ENCODE data around the gene DNAH5. TPM values are rescaled to one million over a fixed set of nuclear protein-coding genes. Genes with fewer than 3 reads are reported as not detected.
A peak's percentile ranks its signal among the peaks of the same experiment; 100 is the strongest.
"Not testable (repeated sequence)": the region's sequence is repeated elsewhere in the genome, so short reads cannot be mapped to it uniquely, and the experiment has no call there.

The DNAH5 gene, protein sequence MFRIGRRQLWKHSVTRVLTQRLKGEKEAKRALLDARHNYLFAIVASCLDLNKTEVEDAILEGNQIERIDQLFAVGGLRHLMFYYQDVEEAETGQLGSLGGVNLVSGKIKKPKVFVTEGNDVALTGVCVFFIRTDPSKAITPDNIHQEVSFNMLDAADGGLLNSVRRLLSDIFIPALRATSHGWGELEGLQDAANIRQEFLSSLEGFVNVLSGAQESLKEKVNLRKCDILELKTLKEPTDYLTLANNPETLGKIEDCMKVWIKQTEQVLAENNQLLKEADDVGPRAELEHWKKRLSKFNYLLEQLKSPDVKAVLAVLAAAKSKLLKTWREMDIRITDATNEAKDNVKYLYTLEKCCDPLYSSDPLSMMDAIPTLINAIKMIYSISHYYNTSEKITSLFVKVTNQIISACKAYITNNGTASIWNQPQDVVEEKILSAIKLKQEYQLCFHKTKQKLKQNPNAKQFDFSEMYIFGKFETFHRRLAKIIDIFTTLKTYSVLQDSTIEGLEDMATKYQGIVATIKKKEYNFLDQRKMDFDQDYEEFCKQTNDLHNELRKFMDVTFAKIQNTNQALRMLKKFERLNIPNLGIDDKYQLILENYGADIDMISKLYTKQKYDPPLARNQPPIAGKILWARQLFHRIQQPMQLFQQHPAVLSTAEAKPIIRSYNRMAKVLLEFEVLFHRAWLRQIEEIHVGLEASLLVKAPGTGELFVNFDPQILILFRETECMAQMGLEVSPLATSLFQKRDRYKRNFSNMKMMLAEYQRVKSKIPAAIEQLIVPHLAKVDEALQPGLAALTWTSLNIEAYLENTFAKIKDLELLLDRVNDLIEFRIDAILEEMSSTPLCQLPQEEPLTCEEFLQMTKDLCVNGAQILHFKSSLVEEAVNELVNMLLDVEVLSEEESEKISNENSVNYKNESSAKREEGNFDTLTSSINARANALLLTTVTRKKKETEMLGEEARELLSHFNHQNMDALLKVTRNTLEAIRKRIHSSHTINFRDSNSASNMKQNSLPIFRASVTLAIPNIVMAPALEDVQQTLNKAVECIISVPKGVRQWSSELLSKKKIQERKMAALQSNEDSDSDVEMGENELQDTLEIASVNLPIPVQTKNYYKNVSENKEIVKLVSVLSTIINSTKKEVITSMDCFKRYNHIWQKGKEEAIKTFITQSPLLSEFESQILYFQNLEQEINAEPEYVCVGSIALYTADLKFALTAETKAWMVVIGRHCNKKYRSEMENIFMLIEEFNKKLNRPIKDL (N-terminal part only)
- 0.17 and 0.33 TPM in 2 replicates for total RNA-seq

DNA sequence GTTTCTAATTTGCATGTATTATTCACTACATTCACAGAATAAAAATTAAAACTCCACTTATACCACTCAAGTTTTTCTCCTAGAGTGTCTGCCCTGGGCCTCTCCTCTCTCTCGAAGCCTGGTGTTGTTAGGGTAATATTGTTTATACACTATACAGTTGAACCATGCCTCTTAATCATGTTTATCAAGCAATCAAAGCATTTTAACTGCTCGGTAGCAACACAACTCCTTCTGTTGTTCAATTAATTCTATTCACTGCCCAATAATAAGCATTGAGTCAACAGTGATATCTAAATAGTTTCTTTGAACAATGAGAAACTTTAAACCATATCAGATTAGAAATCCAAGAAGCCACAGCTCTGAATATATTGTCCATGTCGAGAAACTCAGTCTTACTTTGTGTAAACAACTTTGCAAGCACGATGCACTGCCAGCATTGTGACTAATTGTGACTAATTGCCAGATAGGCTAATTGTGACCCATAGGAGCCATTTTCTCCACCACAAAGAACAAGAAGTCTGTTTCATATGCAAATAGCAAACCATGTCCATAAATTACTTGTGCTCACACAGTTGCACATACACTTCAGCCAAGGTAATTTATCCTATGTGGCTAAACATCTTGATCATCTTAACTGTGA is at the start of gene DNAH5:
Gene DNAH5 (minus strand): TSS at position 129 of the 640 bp plus-strand sequence. CDS start 250 bp downstream, outside the sequence.
- DNase-seq = no peak

DNA sequence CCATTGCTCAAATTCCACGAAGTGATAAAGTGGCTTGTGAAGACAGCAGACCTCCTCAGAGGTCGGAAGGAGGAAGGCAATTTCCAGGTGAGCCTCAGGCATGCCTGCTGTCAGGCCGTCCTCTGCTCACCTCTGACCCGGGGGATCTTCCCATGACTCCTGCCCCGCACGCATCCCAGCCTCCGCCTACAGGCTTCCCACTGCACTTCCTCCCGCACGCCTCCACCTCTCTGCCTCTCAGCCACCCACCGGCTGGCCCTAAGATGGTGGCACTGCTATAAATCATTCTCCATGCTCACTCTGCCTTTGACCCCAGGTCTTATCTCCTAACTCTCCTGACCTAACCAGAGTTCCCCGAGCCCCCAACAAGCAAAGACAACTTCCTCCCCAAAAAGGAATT is 49.4 kb upstream of the DNAH5 start:
- DNase-seq = no peak

DNA sequence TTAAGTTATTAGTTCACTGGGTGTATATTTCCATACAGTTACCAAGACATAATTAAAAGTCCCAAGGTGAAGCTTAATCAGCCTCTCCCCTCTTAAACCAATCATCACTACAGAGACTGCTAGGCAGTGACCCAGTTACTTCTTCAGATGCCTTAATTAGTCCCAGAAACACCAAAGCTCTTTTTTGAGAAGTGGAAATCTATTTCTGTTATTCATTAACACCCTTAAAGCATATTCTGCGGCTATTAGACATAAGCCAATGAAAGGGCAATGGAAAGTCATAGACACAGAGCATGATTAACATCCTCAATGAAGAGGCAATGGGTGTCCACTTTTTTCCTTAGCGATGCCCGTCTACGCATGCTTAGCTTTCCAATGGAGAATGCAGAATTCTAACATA is 48.3 kb upstream of the DNAH5 start:
- no peak for DNase-seq

DNA sequence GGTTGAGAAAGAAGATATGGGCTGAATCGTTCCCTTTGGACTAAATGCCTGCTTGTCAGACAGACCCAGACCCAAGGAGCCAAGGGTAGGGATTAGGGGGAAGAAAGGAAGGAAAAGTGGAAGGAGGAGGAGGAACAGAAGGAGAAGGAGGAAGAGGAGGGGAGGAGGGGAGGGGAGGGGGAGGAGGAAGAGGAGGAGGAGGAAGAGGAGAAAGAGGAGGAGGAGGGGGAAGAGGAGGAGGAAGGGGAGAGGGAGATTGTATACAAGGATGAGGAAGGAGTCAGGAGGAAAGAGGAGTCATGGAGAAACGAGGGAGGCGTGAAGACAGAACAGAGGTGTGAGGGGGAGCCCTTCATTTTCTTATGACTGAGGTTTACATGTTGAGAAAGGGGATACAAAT is 46.9 kb upstream of the DNAH5 start:
- DNase-seq = no peak

DNA sequence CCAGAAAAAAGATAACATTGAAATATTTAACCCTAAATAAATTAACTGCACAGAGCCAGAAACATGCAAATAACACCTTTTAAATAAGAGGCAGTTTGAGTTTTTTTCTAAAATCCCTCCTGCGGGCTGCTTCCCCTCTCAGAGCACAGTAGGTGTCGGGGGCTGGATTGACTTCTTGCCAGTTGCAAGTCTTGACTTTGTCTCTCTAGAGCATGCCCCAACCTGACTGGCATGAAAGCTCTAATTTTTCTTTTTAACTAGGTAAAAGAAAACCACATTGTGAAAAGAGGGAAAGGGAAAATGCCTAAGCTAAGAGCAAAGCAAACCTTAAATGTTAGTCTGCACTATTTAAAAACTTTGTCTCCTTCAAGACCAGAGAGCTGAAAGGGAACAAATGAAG is 46.4 kb upstream of the DNAH5 start:
- DNase-seq = no peak

DNA sequence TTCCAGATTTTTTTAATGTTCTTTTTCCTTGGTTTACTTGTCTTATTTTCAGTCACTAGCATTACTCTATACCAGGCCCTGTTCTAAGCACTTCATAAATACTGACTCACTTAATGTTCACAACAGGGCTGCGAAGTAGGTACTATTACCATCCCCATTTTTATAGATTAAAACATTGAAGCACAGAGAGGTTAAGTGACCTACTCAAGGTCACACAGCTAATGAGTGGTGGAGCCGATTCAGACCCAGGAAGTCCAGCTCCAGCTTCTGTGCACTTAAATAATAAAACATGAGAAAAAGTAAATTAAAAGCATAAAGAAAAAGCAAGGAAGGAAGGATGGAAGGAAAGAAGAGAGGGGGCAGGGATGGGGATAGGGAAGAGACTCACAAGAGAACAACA is 45.3 kb upstream of the DNAH5 start:
- DNase-seq = no peak

DNA sequence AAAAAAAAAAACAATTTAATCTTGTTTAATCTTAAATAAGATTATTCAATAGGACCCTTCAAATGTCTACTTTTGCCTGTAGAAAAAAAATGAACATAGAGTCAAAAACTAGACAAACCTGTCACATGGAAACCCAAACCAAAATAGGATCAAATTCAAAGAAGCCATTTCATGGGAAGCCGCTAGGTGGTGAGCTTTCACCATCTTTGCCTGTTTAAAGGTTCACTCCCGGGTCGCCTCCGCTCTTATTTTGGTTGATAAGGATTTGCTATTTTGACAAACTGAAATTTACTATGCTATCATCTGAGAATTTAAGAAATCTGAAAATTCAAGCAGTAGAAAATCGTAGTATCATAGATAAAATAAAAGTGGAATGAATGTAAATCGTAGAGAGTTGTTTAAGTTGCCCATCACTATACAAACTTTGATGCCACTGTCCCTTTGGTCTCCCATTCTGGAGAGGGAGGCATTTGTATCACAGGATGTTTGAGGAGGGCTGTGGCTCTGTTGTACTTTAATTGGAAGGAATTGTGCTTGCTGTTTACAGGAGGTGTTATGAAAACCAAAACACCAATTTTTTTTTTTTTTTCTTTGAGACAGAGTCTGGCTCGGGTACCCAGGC is 43.5 kb upstream of the DNAH5 start:
- peak; percentile 80 for DNase-seq

DNA sequence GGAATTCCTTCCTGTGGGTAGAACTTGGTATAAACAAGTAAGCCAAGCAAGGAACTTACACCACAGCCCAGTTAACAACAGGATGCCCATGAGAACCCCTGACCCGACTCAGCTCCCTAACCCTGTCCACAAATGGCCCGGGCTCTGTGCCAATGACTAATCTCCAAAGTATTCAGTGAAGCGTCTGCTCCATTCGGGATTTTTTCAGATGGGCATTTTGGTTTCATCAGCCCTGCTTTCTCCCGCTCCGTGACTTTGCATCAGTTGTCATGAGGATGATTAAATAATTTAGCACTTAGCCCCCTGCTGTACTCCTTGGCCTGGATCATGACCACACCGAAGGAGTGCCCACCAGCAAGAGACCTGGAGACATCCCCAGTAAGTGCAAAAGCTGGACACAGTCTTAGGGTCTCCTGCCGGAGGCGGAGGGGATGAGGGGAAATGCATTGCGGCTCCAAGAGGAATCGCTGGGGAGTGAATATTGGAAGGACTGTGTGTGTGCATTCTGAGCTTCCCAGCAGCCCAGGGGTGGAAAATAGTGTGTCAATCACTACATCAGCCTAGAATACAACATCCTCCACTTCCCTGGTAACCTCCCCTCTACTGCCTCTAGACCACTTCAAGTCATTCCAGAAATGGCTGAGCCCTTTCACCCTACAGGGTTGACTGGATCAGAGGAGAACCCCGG is 41.4 kb upstream of the DNAH5 start:
- peak; percentile 94 for DNase-seq

DNA sequence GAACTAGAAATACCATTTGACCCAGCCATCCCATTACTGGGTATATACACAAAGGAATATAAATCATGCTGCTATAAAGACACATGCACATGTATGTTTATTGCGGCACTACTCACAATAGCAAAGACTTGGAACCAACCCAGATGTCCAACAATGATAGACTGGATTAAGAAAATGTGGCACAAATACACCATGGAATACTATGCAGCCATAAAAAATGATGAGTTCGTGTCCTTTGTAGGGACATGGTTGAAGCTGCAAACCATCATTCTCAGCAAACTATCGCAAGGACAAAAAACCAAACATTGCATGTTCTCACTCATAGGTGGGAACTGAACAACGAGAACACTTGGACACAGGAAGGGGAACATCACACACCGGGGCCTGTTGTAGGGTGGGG is 40.4 kb upstream of the DNAH5 start:
- not testable (repeated sequence) for DNase-seq

DNA sequence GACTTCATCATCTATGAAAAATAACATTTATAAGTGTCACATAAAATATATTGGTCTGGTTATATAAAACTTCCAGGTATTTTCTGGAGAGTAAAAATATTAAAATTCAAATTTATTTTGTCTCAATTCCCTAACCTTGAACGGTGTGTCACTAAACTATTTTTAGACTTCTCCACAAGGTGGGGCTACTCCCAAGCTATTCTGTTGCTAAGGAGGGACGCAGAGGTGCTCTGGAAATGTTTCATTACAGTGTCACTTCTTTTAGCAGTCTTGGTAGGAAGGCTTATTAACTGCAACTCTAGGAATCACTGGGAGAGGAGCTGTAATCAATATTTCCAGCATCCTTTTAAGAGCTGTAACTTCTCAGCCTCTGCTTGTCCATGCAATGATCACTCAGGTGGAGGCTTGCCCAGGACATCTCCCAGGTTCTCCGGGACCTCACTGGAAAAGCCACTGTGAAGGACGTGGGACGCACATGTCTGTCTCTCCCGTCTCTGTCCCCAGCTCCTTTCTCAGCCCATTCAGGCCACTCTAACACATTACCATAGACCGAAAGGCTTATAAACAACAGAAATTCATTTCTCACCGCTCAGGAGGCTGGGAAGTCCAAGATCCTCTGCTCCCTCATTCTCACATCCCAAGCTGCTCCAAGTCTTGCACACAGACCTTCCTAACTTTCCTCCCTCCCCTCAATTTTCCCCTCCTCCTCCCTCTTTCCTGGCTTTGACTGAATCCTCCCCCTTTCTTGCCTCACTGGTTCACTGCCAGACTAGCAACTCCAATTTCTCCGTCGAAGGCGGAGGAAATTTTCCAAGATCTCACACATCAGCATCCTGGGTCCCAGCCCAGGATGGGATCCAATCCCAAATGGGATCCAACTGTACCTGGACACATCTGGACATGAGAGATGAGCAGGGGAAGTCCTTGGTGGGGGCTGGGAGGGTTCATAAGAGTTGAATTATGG is 32.7 kb upstream of the DNAH5 start:
- peak; percentile 66 for DNase-seq

DNA sequence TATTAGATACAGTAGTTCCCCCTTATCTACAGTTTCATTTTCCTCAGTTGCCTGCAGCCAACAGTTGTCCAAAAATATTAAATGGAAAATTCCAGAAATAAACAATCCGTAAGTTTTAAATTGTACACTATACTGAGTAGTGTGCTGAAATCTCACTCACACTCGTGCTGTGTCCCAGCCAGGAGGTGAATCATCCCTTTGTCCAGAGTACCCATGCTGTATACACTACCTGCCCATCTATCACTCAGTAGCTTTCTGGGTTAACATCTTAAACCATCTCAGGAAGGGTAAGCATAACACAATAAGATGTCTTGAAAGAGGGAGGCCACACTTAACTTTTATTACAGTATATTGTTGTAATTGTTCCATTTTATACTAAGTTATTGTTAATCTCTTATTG is 31.7 kb upstream of the DNAH5 start:
- no peak for DNase-seq

DNA sequence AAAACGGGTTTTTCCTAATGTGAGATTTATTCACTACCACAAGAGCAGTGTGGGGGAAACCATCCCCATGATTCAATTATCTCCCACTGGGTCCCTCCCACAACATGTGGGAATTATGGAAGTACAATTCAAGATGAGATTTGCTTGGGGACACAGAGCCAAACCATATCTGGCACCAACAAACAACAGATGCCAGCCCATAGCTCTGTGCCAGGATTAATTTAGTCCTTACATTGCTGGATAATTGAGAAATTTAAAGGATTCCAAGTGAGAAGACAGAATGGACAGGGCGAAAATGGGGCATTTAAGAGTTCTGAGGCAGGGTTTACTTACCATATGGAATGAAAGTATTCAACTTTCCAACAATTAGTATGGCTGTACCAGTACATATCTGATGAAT is 30.8 kb upstream of the DNAH5 start:
- DNase-seq = no peak

DNA sequence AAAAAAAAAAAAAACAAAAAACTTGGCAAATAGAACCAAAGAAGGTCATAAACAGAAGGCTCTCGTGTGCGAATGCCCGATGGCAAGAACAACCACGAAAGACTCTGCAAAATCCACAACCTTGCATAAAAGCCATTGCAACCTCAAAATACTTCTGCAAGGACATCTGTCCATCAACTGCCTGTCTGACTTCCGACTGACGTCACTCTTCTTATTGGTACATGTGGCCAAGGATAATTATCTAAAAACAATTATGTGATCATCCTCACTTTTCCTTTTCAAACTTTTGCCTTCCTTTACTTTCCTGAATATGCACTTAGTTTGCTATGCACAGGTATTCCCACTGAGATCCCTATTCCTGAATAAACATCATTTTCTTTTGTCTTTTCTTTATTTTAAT is 29.2 kb upstream of the DNAH5 start:
- no peak for DNase-seq

DNA sequence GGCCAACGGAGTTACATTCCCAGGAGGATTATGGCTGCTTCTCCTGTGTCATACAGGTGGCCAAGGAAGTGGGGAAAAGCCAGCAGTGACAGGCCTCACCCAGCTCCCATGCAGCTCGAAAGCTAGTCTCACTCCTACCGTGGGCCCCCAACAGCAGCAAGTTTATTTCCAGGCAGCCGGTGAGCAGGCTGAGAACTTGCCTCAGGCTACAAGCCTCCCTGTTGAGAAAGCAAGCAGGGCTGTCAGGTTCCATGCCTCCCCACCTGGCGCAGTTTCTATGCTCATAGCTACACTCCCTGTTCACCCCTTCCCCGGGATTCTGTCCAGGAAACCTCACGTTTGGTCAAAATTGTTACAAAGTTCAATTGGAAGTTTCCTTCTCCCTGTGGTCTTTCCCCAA is 27.5 kb upstream of the DNAH5 start:
- no peak for DNase-seq

DNA sequence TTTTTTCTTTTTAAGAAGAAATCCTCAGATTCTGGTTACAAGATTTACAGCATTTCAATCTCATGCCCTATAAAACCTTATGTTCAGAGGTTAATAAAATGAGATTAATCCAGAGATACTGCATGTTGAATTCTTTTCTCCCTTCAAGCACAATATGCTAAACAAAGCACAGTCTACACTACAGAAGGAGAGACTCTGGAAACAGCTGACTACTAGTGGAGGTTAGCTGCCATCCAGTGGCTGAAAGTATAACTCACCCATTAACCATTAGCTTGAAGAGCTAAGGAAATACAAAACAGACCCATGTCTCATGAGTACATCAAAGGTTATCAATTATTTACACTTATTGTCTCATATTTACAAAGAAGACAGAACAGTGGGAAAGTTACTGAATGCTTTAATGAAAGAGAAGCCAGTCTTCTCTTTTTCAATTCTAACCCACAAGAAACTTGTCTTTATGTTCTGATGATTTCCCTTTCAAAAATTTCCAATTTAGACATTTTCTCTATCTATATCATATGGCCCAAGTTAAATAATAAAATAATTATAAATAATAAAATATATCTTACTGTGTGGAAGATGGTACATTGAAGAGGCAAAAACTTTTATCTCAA is 12.7 kb upstream of the DNAH5 start:
- DNase-seq = peak; percentile 76

DNA sequence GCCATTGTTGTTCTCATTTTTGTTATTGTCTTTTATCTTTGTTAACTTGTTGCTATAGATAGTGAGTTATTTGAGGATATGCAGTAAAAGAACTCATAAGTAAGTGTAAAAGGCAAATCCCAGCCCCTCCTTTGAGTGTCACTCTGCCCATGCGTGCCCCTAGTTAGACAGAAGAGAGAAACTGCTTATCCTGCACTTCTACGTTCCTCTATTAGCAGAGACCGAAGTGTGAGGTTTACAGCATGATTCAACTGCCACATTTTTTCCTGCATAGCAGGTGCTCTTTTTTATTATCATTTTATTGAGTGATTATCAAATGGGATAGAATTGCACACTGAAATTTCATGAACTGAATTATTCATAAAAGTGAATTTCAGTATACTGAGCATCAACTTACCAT is 12.0 kb upstream of the DNAH5 start:
- DNase-seq = no peak

DNA sequence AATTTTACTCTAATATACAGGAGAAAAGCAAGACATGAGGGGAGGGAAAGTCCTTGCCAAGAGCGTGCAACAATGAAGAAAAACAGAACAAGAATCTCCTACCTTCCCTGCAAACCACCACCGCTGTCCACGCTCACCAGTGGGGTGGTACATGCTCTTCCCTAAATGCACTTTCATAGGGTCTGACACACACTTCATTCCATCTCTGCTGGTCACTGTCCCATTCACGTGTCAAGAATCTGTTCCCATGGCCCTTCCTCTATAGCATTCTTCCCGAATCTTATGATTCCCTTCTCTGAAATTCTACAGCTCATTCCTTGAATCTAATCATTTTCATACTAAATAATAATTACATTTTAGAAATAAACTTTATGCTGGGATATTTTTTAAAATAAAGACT is 11.4 kb upstream of the DNAH5 start:
- no peak for DNase-seq

DNA sequence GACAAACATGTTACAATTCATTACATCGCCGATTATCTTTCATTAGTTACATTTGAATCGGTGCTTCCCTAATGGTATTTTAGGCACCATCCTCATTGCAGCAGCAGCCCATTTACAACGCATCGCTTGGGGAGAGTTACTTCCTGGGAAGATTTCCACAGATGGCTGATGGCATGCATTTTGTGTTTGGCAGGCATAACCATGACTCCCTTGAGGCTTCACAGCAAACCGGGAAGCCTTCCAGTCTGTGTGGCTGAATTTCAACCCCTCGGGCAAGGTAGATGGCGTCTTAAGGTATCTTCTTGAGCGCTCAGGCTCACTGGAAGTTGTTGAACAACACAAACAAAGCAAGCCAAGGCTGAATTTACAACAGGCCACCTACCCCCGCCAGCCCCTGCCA is 1.6 kb upstream of the DNAH5 start:
- no peak for DNase-seq

DNA sequence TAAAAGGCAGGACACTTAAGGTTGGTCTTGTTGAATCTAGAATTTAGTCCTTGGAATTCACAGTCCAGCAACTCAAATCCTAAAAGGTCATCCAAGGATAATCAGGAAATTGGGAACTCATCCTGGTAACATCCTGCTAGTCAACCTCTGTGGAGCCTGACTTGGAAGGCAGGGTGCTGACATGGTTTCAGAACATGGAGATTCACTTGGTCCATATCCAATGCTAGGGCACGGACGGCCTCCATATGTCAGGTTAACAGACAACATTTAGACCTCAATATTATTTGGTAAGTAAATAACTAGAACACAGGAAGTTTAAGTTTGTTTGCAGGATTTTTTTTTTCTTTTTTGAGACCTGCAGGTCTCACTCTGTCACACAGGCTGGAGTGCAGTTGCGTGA is 783 bp upstream of the DNAH5 start:
- no peak for DNase-seq

DNA sequence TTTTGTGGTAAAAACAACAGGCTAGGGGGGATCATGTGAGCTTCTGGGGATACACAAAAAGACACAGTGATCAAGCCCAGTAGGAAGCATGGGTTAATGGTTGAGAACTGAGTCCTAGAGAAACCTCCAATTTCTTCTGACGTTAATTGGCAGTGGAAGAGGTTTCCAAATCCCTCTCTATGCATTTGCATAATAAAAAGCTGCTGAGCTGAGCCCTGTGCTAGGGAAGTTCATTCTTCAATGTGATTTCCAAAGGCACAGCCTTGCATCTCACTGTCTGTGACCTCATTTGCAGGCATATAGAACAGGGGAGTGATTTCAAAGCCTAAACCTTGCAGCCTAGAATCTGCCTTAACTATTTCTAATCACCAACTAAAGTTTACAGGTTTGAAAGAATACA is 812 bp downstream of the DNAH5 start:
- no peak for DNase-seq
